Activated naive CD4-positive, alpha-beta T cell (primary cell): Measurements from ENCODE around the gene PITX2.

Experiments
- DNase-seq, 4 experiments: peaks; one replicate each; lab custom pipeline; 2025; lab: John Stamatoyannopoulos, UW

PITX2 gene

DNA sequence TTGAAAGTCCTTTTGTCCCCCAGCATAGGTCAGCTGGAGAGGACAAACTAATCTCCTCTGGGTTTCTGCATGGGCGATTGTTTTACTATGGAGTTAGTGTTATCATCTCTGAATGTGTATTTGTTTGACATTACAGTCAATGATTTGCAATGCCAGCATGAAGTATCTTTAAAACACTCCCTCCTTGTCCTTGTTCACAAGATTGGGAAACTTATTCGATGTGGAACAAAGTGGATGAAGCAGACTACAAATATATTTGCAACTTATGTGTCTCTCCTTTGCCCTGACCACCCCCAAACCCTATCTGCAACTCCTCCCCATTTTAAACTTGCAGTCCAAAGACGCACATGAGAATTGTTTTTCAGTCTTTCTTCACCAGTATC lies 1.5 kb upstream of the PITX2 start:
- DNase-seq: no peak

DNA sequence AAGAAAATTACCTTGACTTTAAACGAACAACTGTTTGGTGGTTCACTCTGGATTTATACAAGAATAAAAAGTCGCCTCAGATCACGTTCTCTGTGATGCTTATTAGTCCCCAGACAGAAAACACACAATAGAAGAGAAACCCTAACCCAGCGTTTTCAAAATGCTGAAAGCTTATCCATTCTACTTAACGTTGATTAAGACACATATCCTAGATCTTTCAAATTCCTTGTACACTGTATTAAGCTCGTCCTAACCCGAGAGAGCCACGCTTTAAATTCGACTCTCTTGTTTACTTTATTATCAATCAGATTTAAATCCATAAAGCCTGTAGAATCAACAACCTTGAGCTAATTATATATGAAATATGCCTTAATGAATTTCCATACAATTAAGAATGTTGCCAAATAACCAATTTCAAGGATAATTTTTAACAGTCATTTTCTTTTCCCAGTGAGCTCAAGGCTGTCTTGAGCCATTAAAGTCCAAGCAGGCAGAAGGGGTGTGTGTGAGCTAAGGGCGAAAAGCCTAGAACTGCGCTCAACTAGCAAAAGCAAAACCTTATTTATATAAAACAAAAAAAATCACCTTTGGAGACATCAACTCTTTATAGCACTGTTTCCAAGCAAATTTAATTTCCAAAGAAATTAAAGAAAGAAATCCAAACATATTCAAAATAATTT lies 981 bp upstream of the PITX2 start:
- no peak for DNase-seq

DNA sequence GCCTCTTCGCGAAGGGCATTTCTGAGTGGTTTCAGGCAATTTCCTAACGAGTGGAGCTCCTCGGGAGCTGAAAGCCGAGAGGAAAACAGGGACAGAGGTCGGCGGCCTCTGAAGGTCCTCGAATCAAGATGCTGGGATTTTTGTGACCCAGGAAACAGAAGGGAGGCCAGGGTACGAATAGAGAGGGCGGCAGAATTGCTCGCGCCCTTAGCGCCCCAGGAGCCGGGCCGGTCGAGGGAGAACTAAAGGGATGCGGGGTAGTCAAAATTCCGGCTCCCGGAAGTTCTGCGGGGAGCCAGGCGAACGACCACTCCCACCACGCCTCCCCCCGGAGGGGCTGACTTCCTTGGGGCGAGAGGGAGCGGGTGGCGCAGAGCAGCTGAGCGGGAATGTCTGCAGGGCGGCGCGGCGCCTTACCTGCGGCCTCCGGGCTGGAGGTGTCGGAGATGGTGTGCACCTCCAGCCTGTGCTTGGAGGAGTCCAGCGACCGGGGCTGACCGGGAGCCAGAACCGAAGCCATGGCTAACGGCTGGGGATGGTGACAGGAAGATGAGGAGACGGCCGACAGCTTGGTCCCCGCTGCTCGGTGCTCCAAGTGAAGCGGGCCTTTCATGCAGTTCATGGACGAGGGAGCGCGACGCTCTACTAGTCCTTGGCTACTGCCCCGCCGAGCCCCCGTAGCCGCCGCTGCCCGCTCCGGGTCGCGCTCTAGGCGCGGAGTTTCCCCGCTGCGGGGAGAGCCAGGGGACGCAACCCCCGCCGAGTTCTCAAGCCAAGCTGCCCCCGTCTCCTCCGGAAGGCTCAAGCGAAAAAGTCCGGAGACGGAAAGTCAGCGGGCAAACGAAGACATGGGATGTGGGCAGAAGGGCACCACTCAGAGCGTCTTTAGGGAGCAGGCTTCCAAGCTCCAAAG lies 782 bp downstream of the PITX2 start:
- DNase-seq: no peak

DNA sequence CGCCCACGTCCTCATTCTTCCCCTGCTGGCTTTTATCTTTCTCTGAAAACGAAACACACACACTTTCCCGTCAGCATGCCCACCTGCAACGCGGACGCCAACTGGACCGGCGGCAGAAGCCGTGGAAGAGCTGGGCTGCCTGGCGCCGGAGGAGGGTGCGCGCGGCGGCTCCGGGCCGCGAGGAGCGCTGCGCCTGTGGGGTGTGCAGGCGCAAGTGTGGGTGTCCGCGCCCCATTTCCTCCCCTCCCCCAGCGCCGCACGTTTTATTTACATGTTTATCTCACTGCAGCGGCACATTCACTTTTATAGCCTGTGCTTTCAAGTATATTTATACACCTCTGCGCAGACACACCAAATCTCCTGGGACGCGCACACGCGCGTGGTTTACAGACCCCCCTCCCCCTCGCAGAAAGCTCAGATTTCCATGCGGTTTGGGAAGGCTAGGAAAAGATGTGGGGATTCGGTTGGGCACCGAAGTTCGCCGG lies 1.5 kb downstream of the PITX2 start:
- DNase-seq: no peak

DNA sequence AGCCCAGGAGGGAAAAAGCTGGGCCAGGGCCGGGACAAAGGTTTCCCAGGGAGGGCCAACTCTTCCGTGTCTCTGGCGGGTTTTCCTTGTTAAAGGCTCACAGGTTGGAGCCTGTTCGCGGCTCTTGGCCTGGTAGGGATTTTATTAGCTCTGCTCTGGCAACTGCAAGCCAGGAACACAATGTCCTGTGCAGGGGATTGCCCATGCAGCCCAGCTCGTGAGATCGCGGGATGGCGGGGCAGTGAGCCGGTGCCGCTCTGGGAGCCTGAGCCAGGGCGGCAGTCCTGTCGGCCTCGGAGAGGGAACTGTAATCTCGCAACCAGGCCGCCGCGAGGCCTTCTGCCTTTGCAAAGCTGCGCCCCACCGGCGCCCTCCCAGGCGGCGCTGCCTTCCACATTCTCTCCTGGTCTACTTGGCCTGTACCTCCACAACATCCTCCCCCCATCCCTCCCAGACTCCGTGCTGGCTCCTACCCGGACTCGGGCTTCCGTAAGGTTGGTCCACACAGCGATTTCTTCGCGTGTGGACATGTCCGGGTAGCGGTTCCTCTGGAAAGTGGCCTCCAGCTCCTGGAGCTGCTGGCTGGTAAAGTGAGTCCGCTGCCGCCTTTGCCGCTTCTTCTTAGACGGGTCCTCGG lies 2.1 kb downstream of the PITX2 start:
- DNase-seq: no peak

DNA sequence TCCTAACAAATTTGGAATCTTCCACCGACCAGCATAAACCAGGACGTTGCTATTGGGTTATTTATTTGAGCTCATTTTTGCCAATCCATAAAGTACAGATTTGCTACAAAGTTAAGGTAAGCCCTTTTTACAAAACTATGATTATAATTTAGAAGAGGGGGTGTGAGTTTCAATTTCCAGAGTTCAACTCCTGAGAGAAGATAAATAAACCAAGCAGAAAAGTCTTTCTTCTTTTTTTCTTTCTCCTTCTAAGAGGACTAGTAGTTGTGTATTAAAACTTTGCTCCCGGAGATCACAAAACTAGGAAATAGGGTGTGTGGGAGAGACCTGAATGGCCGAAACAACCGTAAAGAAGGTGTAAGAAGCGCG lies 2.6 kb downstream of the PITX2 start:
- no peak for DNase-seq

DNA sequence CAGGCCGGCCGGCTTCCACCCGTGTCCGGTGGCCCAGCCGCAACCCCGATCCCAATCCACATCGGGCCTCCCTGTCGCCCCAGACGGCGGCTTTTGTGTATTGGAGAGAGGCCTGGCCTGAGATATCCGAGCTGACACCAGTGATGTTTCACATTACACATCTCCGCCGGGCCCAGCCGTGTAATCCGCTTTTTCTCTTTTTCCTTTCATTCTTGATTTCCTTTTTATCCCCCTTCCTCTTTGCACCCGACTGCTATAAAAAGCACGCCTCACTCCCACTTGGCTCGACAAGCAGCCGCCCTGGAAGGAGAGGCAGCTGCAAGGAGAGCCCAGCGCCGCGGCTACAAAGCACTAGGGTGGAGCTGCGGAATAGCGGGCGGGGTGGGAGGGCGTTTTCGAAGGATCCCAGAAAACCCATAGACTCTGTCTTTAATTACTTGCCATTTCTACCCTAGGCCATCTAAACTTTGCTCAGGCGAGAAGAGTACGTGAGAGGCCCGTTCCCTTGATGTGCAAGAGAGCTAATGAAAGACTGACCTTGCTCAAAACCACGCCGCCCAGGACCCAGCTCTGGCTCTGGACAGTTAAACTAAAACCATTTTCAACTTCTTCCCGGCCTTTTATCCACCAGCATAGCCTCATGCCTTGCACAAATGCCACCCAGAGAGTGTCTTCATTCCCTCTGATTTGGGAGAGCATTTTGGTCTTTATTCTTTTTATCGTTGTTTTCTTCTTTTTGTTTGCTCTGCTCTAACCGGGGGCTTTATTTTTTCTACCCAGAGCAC lies 3.2 kb downstream of the PITX2 start:
- no peak for DNase-seq

DNA sequence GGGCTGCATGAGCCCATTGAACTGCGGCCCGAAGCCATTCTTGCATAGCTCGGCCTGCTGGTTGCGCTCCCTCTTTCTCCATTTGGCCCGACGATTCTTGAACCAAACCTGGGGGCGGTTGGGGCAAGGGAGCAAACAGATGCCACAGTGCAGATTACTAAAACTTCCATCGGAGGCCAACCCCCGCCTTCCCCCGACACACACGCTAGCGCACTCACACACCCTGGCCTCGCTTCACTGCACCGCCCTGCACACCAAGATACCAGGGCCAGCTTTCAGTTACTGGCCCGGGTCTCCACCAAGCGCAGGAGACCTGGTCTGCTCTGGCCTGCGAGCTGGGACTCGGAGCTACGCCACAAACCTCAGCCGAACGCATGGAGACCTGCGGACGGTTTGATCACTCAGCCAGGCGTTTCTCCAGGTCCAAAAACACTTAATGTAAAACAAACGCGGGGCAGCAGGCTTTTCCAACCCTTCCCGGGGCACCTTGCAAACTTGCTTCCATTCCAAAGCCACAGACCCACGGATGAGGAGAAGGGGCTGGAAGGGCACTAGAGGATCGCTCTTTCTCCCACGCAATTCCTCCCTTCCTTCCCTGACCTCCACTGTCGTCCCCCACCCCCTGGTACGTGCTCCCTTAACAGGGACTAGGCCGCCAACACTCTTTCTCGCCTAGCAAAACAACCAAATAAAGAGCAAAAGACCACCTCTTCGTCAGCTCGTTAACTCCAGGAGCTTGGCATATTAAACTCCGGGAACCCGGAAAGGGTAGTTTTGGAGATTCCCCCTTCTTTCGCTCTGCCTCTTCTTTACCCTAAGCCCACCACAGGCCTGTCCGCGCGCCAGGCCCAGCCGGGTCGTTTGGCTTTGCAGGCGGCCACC lies 4.1 kb downstream of the PITX2 start:
- DNase-seq: no peak

DNA sequence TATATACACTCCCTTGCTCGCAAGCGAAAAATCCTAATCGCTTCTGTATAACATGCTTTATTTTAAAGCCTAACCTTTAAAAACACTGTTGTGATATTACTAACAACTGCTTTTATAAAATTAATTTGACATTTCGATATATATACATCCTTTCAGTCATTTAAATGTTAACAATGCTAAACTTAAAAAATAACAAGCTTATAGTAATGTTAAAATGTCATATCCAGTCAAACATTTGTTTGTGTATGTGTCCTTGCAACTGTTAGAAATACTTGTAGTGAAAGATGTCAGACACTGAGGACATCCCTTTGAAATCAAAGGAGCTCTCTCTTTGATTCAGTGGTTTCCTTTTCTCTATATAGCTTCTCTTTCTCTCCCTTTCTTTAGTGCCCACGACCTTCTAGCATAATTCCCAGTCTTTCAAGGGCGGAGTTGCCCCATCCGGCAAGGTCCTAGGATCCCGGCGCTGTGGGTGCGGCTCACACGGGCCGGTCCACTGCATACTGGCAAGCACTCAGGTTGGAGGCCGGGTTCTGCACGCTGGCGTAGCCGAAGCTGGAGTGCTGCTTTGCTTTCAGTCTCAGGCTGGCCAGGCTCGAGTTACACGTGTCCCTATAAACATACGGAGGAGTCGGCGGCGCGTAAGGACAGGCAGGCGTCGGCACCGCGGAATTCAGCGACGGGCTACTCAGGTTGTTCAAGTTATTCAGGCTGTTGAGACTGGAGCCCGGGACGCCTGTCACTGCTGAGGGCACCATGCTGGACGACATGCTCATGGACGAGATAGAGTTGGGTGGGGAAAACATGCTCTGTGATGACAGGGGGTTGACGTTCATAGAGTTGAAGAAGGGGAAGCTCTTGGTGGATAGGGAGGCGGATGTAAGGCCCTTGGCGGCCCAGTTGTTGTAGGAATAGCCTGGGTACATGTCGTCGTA lies 5.0 kb downstream of the PITX2 start:
- DNase-seq: no peak

DNA sequence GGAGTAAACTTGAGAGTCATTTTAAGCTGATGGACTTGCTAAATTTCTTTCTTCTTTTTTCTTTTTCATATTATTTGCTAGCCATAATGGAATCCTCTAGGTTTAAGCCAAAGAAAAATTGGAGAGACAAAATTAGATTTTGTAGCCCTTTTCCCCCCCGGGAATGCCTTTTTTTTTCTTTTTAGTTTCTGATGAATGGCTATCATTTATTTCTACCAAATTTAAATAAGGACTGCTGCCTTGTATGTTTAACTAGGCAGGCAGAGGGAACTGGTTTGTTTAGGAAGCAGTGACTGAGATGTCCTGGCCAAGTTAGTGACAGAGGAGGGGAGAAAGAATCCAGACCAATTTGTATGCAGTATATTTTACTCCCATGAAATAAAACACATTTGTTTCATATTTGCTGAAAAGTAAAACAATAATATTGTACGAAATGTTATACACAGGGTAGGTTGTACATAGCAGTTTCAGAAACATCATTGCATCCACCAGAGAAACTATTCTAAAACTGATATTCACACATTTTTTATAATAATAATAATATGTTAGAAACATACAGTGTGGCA lies 5.7 kb downstream of the PITX2 start:
- no peak for DNase-seq

DNA sequence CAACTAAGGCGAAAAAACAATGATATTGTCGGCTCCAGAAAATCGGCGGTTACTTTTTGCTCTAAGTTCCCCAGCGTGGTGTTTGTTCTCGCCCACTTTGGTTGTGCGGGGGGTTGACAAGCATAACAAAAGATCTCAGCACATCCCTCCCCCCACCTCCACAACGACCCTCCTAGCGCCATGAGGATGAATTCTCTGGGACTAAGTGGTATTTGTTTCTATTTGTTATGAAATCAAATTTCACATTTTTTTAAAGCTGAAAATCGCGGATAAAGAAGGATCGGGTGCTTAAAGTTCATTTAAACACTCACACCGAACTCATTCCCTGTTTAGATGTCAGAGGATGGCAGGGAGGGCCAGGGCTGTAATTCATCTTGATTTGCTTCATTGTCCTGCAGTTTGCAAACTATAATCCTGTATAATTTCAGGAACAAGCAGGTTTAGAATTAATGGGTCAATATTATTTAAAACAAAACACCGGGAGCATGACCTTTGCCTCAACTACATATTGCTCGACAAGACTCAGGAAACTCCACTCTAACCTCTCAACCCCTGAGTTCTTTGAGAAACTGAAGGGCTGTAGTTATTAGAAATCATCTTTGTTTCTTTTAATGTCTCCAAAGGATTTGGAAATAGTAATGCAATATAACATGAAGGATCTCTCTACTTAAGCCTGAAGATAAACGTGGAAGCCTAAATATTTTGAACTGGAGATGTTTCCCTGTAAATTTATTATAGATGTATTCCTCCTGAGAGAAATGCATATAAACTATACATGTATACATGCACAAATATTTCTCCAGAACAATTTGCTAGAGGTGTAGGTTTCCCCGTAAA lies 6.4 kb downstream of the PITX2 start:
- no peak for DNase-seq

DNA sequence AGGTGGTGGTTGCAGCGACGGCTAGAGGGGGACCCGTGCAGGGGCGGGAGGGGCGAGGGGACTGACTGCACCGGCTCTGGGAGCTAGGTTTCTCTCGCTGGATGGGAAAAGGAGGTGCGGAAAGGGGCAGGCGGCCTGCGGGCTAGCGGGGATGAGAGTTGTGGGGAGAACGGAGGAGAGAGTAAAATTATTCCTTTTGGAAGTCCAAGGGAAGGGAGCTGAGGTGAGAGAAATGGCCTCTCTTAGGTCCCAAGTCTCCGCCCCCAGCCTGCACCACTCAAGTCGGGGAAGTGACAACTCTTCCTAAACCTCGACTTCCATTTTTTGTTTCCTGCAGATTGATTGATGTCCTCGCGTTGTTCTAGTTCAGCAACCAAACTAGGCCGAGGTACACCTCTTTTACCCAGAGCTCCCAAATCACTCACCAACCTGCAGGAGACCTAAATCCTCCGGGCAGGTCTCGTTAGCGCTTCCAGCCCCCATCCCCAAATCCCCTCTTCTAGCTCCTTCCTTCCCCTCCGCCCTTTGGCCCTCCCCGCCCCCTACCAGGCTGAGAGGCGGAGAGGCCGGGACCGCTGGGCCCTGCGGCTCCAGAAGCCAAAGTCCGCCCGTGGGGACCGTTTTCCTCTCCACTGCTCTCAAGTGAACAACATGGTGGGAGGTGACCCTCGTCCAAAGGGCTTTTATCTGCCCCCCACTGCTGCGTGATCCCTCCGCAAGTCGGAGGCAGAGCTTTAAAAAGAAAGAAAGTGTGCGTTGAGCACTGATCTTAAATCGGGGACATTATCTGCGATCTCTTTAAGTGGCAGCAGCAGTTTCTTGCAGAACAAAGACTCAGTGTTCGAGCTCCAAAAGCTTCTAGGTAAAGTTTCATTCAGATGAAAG lies 7.3 kb downstream of the PITX2 start:
- DNase-seq: no peak

DNA sequence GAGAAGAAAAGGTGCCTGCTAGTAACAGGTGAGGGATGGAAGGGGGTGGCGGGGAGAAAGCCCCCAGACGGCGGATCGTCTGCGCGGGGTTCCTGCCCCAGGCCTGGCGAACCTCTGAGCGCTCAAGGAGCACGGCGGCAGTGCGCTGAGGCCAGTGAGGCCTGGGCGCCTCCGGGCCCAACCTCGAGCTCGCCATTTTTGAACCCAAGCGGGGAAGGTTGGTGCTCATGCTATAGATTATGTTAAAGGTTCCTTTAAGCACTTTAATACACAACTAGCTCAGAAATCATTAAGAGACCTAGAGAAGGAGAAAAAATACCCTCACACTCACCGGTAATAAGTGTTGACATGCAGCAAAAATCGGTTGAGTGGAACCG lies 7.9 kb downstream of the PITX2 start:
- no peak for DNase-seq

DNA sequence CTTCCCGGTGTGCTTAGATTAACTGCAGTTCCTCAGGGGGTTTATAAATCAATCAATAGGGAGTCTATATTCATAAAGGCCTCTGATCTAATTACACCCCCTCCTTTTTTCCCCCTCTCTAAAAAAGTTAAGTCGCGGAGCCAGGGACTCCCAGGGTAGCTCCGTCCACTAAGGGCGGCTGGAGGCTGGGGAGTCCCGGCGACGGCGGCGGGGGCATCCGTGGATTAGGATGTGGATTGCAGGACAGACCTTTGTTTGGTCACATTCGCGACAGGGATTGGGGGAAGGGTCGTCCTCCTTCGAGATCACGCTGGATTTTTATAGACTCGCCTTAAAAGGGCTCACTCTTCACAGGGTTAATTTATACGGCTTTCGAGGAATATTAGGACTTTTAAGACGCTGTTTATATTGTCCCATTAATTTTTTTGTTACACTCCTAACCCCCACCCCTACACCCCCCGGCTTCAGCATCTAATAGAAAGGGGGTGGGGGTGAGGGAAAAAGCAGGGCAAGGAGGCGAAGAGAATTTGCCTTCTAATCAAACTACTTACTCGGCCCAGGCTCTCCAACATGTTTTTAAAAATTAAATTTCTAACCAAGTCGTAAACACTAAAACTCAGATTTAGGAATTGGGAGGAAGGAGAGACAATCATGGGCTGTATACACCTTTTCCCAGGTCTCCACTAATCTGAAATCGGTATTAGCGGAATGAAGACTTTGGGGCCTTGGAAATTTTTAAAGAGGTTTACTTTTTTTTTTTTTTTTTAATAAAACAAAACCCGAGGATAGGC lies 8.5 kb downstream of the PITX2 start:
- no peak for DNase-seq

DNA sequence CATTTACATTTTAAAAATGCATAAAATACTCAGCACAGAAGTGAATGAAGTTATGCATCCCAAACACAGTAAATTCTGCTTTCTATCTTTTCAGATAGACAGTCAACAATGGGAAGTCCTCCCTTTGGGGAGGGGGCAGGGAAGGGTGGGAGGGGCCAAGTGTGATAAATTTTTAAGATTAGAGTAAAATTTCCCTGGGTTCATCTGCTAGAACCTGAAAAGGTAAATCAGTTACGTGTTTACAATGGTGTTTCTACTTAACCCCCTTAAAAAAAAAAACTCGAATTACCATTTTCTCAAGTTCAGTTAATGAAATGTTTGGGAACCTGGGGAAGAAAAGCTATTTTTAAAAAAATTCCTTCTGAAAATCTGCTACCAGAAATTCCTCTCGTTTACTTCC lies 9.1 kb downstream of the PITX2 start:
- no peak for DNase-seq

DNA sequence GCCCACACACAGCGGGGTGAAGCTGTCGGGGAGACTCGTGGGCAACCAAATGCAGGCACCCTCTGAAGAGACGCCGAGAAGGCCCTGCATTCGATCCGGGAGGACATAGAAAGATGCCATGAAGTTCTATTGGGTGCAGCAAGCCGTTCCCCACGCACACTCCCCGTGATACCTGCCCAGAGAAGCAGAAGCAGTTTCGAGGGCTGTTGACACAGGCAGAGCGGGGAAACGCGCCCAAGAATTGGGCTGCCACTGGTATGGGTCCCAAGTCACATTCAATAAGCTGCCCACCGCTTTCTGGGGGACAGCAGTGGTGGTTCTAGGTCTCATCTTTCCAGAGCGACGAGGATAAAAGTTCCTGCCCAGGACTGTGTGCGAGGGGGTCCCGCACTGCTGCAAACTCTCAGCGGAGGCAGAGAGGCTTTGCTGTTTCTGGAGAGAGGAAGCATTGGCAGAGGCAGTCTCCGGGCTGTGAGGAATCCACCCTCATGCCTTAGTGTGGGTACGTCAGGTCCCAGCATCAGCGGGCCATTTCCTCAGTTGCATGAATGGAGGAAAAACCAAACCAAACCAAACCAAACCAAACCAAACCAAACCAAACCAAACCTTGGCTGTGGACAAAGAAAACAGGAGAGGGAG lies 10.1 kb downstream of the PITX2 start:
- no peak for DNase-seq
